HL-60/S4 treated with phorbol 12-myristate 13-acetate at 8.2 ng/mL for 4 days and 3 days (cell line): ENCODE data around the gene E4F1.

Source experiments
- in situ Hi-C: fragments of 300-500 bp; cut with MboI; formaldehyde crosslinking; loops from 2 replicates; pipeline ENCODE4 v1.15.0; 2022; ENCODE audit warnings: low sequenced_read_pairs

Gene E4F1

DNA sequence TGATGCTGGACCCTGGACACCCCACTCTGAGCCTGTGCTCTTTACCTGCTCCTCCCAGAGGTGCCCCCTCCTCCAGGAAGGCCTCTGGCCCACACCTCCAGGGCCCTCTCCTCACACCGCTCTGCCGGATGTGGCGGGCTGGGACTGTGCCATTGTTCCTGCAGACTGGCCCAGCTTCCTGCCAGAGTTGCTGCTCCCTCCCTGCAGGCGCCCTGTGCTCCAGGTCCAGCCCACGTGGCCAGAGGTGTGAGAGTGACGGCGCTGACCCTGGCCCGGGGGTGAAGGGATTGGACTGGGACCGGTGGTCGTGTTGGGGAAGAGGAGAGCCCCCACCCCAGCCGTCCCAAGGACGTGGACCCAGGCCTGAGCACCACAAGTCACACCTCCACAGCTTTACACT is 5.7 kb downstream of the E4F1 start:
- in situ Hi-C loops: loop anchor here (25.0 kb wide), 1 partner anchor 92 kb away; the partner anchor contains the start of genes PKD1 and RAB26

DNA sequence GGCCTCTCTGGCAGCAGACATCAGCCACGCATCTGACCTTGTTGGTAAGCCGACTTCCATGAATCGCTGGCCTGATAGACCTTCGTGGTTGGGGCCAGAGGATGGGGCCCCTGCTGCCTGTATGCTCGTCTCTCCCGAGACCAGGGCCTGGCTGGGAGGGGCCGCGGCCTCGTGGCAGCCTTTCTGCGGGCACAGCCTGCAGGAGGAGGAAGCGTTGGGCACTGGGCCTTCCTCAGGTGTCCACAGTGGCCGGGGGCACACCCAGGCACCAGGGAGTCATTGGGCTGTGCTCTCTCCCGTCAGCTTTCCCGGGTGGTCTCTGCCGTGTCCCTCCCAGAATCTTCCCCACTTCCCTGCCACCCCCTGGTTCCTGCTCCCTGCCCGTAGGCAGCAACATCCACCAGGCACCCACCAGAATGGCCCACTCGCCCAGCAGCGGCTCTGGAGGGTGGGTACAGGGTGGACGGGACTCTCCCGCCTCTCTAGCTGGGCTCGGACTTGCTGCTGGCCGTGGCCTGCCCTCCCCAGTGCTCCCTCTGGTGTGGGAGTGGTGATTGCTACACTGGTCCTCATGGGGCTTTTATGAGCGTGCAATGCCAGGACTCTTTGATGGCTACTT is 6.3 kb downstream of the E4F1 start:
- in situ Hi-C loops: loop anchor here (25.0 kb wide), 1 partner anchor 92 kb away; the partner anchor contains the start of genes PKD1 and RAB26

DNA sequence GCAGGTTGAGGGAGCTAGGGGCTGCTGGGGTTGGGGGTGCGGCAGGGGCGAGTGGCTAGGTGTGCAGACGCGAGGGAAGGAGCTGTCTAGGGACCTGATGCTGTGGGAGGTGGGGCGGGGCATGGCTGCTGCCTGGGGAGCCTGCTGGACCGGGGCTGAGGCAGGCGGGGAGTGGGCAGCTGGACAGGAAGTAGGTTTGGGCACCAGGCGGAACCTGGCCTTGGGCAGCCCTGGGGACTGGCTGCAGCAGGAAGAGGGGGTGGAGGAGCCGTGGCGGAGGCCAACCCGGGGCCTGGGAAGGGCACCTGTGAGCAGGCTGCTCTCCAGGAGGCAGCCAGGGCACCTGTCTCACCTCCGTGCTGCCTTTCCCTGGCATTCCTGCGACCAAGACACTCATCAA is 7.0 kb downstream of the E4F1 start:
- in situ Hi-C loops: loop anchor here (25.0 kb wide), 1 partner anchor 93 kb away; the partner anchor contains the start of genes PKD1 and RAB26

DNA sequence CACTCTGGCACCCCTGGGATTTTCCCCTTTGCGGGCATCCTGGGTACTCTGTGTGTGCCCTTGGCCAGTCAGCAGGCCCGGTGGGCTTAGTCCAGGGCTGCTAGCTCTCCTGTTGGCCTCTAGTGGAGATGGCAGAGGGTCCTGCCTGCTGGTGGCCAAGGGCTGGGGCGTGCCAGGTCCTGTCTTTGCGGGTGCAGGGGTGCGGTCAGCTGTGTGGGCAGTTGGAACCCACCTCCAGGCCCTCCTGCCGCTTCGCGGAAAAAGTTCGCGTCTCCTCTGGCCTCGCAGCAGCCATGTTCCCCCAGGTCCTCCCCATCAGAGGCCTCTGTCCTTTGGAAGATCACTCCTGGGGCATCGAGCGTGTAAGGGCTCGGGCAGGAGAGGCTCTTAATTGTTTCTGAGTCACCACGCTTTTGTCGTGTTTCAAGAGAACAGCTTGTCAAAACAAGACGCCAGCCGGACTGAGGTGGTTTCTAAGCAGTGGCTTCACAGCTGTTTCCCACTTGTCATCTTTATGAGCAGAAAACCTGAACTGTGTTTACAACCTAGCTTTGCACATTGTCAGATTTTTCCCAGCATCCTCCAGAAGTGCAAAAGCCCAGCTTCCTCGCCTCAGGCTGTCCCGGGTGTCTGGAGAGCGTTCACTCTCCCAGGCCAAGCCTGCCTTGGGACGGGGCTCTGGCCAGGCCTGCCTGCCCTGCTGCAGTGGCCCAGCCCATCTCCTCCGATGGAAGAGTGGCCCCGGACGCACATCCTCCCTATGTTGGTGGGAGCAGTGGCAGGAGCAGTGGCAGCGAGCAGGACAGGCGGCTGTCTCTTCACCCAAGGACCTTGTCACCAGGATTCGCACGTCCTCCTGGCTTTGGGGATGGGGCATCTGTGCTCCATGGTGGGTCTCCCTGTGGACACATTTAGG is 7.9 kb downstream of the E4F1 start:
- in situ Hi-C loops: loop anchor here (25.0 kb wide), 1 partner anchor 94 kb away; the partner anchor contains the start of genes PKD1 and RAB26

DNA sequence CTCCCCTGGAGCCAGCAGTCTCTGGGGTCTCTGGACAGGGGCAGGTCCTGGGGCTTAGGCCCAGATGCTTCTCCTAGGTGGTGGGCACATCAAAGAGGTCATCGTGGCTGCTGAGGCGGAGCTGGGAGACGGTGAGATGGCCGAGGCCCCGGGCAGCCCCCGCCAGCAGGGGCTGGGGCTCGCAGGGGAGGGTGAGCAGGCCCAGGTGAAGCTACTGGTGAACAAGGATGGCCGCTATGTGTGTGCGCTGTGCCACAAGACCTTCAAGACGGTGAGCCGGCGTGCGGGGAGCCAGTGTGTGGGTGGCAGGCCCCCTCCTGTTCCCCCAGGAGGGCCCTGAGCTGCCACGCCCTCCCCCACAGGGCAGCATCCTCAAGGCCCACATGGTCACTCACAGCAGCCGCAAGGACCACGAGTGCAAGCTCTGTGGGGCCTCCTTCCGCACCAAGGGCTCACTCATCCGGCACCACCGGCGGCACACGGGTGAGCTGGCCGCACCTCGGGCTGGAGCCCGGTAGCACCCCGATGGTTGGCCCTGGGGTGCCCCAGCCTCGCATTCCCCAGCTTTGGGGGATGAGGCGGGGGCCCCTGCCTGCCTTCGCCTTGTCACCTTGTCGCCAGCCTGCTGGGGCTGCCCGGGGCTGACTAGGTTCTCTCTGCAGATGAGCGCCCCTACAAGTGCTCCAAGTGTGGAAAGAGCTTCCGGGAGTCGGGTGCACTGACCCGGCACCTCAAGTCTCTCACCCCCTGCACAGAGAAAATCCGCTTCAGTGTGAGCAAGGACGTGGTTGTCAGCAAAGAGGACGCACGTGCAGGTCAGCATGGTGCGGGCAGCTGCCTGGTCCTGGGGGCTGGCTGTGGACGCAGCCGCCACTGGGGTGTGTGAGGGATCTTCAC is 9.0 kb downstream of the E4F1 start:
- in situ Hi-C loops: loop anchor here (25.0 kb wide), 1 partner anchor 95 kb away; the partner anchor contains the start of genes PKD1 and RAB26

DNA sequence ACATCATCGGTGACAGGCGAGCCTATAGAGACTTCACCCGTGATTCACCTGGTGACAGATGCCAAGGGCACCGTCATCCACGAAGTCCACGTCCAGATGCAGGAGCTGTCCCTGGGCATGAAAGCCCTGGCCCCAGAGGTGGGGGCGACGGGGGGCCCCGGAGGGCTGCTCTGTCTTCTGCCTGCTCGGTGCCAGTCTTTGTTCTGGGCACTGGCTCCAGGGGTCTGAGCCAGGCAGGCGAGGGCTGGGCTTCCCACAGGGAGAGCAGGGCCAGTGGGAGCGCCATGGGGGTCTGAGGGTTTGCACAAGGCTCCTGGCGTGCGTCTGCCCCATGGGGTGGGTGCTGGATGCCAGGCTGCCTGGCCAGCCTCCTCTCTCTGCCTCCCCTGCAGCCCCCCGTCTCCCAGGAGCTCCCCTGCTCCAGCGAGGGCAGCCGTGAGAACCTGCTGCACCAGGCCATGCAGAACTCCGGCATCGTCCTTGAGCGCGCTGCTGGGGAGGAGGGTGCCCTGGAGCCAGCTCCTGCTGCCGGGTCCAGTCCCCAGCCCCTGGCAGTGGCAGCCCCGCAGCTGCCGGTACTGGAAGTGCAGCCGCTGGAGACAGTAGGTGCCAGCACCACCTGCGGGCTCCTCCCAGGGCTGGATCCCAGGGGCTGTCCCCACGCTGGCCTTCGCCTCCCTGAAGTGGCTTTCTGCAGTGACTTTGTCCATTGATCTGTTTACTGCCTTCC is 9.8 kb downstream of the E4F1 start:
- in situ Hi-C loops: loop anchor here (25.0 kb wide), 1 partner anchor 96 kb away; the partner anchor contains the start of genes PKD1 and RAB26

DNA sequence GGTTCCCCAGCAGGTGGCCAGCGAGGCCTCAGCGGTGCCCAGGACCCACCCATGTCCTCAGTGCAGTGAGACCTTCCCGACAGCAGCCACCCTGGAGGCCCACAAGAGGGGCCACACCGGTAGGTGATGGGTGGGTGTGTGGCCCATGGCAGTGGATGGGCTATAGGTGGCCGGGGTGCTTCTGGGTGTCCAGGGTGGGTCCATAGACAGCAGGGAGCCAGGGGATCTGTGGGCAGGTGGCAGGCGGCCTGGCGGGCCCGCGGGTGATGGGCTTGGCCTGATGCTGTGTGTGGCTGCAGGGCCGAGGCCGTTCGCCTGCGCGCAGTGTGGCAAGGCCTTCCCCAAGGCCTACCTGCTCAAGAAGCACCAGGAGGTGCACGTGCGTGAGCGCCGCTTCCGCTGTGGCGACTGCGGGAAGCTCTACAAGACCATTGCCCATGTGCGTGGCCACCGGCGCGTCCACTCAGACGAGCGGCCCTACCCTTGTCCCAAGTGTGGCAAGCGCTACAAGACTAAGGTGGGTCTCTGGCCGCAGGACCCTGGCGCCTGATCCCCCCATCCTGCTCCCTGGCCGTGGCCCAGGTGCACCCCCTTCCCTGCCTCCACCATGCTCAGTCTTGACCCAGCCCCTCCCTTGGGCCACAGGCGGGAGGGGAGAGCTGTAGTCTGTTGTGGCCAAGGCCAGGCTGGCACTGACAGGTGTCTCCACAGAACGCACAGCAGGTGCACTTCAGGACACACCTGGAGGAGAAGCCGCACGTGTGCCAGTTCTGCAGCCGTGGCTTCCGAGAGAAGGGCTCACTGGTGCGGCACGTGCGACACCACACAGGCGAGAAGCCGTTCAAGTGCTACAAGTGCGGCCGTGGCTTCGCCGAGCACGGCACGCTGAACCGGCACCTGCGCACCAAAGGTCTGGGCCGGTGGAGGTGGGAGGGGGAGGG is 10.8 kb downstream of the E4F1 start:
- in situ Hi-C loops: loop anchor here (25.0 kb wide), 1 partner anchor 97 kb away; the partner anchor contains the start of genes PKD1 and RAB26

DNA sequence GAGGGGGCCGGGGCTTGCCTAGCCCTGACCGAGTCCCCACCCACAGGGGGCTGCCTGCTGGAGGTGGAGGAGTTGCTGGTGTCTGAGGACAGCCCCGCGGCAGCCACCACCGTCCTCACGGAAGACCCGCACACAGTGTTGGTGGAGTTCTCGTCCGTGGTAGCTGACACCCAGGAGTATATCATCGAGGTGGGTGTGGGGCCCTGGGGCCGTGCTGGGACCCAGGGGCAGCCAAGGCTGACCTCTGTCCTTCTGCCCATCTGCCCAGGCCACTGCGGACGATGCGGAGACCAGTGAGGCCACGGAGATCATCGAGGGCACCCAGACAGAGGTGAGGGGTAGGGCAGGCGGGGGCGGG is 11.4 kb downstream of the E4F1 start:
- in situ Hi-C loops: loop anchor here (25.0 kb wide), 1 partner anchor 97 kb away; the partner anchor contains the start of genes PKD1 and RAB26

DNA sequence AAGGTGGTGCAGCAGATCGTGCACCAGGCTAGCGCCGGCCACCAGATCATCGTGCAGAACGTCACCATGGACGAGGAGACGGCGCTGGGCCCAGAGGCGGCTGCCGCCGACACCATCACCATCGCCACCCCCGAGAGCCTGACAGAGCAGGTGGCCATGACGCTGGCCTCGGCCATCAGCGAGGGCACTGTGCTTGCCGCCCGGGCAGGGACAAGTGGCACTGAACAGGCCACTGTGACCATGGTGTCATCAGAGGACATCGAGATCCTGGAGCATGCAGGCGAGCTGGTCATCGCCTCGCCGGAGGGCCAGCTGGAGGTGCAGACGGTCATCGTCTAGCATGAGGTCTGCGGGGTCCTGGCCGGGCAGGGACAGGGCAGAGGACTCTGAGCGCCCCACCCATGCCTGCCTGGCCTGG is 11.9 kb downstream of the E4F1 start:
- in situ Hi-C loops: loop anchor here (25.0 kb wide), 1 partner anchor 98 kb away; the partner anchor contains the start of genes PKD1 and RAB26

DNA sequence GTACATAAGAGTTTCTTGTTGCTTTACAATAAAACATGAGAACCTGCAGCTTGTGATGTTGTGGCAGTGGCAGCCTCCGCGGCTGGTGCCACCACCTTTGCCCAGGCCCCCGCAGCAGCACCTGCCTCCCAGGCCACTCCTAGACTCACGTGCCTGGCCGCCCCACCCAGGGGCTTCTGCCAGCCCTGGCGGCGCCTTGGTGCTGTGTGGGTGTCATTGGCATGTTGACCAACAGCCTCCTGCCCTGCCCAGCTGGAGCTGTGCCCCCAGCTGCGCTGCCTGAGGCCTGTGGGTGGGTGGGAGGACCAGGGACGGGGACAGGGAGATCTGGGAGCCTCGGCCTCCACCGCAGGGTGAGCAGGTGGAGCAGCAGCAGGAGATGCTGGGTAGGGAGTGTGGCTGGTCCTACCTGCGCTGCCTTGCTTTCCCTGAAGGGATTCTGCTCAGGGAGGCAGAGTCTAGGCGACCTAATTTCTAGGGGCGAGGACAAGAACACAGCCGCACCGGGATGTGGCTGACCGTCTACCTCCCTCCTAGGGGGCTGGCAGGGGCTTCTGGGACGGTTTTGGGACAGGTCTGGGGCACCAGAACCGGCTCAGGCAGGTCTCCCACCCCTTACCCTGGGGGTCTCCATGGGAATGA is 12.4 kb downstream of the E4F1 start:
- in situ Hi-C loops: loop anchor here (25.0 kb wide), 1 partner anchor 99 kb away; the partner anchor contains the start of genes PKD1 and RAB26

DNA sequence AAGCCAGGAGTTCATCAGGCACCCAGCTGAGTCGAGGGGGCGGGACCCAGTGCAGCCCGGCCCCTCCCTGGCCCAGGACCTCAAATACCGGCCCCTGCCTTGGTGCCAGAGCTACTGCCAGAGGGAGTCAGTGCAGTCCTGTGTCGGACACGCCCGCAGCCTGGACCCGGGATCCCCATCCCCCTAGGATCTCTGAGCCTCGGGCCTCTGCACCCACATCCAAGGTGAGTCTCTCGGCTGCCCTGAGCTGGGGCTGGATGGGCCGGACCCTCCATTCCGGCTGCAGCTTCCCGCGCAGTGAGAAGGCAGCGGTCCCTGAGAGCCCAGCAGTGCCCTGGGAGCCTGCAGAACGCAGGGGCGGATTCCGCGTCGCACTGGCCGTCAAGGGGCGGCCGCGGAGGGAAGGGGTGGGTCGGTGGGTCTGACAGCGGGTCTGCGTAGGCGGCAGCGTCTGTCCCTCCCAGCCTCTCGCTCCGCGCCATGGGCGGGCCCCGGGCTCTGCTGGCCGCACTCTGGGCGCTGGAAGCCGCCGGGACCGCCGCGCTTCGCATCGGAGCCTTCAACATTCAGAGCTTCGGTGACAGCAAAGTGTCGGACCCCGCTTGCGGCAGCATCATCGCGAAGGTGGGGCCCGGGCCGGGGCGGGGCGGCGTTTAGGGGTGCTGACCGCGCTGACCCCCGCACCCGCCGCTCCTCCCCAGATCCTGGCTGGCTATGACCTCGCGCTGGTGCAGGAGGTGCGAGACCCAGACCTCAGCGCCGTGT is 13.1 kb downstream of the E4F1 start, which contains the start of gene DNASE1L2:
TSS of gene DNASE1L2 (plus strand) at position 108 of the 765 bp plus-strand sequence. CDS start at position 481, 373 bp downstream.
- in situ Hi-C loops: loop anchor here (25.0 kb wide), 1 partner anchor 99 kb away; the partner anchor contains the start of genes PKD1 and RAB26

DNA sequence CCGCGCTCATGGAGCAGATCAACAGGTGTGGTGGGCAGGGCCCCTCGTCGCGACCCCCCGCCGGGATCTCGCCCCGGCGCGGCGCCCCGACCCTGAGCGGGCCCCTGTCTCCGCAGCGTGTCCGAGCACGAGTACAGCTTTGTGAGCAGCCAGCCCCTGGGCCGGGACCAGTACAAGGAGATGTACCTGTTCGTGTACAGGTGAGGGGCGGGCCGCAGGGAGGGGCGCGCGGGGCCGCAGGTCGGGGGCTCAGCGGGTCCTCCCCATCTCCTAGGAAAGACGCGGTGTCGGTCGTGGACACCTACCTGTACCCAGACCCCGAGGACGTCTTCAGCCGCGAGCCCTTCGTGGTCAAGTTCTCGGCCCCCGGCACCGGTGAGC is 13.7 kb downstream of the E4F1 start:
- in situ Hi-C loops: loop anchor here (25.0 kb wide), 1 partner anchor 100 kb away; the partner anchor contains the start of genes PKD1 and RAB26

DNA sequence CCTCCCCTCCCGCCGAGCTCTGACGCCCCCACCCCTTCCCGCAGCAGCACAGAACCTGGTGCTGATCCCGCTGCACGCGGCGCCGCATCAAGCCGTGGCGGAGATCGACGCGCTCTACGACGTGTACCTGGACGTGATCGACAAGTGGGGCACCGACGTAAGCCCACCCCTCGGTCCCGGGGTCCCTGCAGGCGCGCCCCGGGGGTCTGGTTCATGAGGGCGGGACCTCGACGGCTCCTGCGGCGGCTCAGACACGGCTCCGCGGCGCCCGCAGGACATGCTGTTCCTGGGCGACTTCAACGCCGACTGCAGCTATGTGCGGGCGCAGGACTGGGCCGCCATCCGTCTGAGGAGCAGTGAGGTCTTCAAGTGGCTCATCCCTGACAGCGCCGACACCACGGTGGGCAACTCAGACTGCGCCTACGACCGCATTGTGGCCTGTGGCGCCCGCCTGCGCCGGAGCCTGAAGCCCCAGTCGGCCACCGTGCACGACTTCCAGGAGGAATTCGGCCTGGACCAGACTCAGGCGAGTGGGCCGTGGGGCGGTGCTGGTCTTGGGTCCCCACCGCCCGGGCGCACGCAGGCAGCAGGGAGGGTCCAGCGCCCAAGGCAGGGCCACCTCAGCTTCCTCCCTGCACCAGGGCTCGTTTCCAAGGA is 14.2 kb downstream of the E4F1 start:
- in situ Hi-C loops: loop anchor here (25.0 kb wide), 1 partner anchor 100 kb away; the partner anchor contains the start of genes PKD1 and RAB26

DNA sequence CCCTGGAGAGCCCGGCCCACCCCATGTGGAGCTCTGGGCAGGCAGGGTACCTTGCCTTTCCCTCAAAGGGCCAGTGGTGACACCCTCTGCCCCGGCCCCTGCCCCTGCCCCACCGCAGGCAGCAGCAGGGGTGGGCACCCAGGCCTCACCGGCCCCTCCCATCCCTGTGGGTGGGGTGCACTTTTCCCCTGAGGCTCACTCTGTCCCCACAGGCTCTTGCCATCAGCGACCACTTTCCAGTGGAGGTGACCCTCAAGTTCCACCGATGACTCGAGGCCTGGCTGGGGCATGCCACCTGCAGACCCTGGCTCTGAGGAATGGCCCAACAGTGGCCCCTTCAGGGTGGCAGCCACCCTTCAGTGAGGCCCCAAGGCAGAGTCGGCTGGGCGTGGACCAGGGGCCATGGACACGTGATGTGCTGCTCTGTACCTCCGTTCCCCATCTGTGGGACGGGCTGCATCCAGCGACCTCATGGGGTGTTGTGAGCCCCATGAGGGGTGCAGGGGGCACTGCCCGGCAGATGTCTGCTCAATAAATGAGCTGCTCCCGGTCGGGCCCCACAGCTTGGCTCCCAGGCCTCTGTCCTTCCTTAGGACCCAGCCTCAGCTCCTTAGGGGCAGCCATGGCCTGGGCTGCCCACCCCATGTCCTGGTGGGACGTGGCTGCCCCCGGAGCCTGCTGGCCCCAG is 14.9 kb downstream of the E4F1 start:
- in situ Hi-C loops: loop anchor here (25.0 kb wide), 1 partner anchor 101 kb away; the partner anchor contains the start of genes PKD1 and RAB26

DNA sequence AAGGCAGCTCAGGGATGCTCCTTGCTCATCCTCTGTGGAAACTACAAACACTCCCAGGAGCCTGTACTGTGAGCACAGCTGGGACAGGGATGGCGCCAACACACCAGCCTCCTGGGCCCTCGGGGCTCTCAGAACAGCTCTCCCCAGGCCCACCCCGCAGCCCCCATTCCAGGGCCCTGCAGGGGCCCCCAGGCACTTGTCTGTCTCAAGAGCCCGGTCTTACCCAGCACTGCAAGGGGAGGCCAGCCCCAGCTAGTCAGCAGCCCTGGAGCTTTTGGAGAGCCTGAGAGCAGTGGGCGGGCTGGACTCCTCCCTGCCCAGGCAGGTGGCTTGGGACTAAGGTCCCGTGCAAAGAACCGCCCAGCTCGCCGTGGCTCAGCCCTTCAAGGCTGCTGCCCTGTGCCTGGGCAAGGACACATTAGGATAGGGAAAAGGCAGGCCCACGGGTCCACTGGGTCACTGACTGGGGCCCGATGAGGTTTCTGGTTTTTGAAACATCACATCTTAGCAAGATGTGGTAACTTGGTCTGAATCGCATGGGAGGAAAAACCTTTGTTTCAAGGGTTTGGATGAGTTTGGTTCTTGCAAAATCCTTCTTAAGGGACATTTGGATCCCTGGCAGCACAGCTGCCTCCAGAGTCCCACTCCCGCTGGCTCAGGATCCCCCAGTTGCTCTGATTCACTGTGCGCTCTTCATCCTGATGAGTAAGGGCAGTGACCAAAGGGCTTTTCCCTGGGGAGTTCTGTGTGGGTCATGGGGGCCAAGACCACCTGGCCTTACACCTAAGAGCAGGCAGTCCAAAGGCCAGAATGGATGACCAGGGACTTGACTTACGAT is 15.7 kb downstream of the E4F1 start:
- in situ Hi-C loops: loop anchor here (25.0 kb wide), 1 partner anchor 102 kb away; the partner anchor contains the start of genes PKD1 and RAB26
